CD4-positive, alpha-beta T cell treated with Interleukin-17A for 4 hours (primary cell): ENCODE results near the gene SAFB.
A peak's percentile ranks its signal among the peaks of the same experiment; 100 is the strongest.

Source experiments
- DNase-seq: peaks from one replicate; pipeline ENCODE4 v3.0.0-alpha.2; 2020; ENCODE audit warnings: mixed read lengths

The SAFB gene

DNA sequence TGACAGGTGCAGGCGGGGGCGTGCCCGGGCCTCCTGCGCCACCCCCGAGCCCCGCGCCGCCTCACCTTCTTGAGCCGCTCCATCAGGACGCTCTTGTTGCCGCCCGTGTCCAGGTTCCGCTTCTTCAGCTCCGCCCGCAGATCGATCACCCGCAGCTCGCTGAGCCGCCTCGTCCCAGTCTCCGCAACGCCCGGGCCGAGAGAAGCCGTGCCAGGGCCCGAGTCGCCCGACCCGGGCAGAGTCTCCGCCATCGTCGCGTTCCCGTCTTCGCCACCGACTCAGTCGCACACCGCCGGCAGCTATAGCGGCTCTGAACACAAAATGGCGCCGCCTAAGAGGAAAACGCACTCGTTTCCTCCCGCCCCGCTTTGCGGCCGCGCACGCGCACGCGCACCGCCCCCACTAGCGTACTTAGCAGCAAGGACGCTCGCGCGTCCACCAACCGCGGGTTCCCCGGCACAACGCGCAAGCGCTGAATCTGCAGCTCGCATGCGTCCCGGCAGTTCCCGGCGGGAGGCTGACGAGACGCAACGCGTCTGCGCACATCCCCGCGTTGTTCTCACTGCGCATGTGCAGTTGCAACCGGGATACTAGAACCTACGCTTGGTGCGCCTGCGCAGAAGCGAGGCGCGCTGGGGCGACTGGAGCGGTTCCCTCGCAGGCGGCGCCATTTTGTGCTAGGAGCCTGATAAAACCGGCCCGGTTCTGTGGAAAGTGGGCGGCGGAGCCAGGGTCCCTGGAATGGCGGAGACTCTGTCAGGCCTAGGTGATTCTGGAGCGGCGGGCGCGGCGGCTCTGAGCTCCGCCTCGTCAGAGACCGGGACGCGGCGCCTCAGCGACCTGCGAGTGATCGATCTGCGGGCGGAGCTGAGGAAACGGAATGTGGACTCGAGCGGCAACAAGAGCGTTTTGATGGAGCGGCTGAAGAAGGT lies at the start of gene SAFB, which contains the start of gene SAFB2:
Gene SAFB, plus strand, starts transcription at position 619 of the 932 bp plus-strand sequence. Its CDS starts 123 bp downstream, at position 742.
Gene SAFB2, minus strand, starts transcription at position 312 of the 932 bp plus-strand sequence. Its CDS starts 61 bp downstream, at position 251.
- DNase-seq: peak; percentile 99

- no peak for DNase-seq
These were observed 47.3 kb upstream of the SAFB start for GRCh38 chr19:5575590-5575989.

DNA sequence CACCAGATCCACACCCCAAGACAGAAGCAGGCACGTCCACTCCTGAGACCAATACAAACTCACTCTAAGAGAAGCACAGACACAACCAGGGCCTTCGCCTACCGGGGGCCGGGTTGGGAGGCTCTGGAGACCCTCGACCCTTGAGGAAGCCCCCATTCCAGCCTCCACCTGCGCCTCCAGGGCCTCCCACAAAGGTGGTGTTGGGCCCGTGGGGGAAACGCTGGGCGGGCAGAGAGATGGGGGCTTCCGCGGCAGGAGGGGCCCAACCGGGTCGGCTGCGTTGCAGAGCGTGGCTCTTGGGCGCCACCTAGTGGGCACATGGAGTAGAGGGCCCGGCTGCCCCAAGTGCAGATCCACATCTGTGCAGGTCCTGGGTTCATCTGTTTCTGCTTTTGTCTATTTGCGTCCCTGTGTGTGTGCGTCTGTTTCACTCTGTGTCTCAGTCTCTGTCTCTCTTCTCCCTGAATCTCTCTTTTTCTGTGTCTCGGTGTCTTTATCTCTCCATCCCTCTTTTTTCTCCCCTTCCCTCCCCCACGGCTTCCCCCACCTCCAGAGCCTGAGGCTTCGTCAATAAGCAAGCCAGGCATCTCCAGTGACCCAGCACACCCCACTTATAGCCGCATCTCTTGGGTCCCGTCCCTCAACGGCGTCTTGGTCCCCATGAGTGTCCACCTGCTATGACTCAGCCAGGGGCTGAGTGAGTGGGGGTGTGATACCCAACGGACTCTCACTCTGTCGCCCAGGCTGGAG lies 44.6 kb upstream of the SAFB start:
- peak; percentile 79 for DNase-seq

DNA sequence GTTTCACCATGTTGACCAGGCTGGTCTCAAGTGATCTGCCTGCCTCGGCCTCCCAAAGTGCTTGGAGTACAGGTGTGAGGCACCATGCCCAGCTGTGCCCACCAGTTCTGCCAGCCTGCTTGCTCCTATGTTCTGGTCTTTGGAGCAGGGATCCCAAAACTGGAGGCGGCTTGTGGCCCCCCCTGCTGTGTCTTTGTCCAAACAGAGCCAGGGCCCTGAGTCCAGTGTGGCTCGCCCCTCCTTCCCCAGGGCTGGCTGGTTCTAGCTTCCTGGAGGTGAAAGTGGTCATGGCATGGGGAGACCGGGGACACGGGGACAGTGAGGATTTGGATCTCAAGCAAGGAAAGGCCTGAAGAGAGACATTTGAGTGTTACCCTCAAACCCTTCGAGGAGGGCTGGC lies 43.6 kb upstream of the SAFB start:
- no peak for DNase-seq

DNA sequence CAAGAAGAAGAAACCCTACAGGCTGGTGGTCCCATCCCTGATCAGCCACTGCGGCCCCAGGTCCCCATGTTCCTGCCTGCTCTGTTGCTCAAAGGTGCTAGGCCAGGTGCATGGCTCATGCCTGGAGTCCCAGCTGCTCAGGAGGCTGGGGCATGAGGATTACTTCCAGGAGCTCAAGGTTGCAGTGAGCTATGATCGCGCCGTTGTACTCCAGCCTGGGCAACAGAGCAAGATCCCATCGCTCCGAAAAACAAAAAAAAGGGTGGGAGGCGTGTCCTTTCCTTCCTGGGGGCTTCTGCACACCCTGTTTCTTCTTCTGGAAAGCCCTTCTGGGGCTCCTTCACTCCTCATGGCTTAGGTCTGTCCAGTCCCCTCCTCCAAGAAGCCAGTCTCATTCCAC lies 43.2 kb upstream of the SAFB start:
- DNase-seq: no peak

DNA sequence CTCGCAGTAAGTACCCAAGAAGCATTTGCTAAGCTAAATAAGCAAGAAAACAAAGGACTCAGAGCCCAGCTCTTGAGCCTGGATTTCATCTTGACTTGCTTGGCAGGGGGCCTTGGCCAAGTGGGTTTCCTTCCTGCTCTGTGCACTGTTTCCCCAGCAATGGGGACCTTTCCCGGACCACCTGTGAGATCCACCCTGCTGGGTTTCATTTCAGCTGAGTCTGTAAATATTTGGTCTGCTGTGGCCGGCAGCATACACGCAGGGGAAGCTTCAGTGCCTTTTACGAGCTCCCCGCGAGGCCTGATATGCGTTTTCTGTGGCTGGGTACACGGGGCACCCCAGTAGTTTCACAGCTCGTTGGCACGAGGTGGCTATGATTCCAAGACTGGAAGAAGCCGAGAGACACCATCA lies 42.7 kb upstream of the SAFB start:
- no peak for DNase-seq

DNA sequence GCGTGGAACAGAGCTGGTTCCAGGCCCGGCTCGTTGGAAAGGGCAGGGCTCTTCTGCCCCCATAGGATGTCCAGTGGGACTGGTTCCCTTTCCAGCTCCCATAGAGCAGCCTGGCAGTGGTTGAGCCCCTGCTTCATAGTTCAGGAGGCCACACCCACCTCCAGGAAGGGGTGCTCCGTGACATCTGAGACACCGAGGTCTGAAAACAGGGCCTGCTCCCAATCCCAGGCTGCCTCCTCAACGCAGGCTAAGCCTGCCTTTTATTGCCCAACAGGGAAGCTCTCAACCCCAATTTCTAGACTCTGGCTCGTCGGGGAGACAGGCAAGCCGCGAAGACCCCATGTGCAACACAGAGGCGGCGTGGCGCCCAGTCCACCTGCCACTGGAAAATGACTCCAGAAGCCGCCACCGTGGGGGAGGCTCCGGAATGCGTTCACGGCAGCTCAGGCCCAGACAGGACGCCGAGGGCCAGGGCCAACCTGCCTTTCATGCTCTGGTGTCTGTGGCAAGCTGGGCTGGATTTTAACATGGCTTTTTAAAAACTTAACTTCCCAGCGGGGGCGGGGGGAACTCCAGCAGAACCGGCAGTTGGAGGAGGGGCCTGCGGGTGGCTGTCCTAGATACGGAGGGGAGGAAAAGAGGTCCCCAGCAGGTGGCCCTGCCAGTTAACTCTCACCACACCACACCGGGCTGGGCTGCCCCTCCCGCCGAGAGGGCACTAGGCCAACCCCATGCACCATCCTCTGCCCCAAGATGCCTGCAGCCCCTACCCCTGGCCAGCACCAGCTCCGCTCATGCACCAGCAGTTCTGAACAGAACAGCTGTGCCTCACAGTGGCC lies 37.2 kb upstream of the SAFB start:
- peak; percentile 43 for DNase-seq

DNA sequence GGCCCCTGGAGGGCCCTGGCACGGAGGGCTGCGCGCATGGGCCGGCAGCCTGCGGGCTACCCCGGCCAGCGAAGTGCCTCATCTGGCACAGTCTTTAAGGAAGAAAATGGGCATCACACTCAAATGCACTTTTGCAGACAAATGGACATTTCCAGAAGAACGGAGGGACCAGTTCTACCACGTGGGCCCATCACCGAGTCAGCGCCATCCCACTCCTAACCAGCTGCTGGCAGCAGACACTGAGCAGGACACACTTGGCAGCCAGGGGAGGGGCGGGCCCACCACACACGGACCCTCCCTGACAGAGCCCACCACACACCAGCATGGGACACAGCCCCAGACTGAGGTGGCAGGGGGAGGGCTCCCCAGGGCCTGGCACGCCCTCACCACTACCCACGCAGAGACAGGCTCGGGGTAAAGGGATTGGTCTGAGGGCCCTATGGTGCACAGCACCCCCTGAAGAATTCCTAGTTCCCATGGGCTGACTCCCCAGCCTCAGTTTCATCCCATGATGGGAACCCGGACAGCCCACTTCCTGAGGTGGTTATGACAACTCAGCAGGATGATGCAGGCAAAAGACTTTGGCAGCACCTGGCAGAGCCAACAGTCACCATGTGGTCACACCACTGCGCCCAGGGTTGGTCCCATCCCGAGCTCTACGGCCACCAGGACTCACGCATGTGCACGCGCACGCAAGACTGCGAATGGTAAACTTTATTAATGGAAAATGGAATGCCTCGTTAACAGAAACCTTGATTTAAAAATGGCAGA lies 36.4 kb upstream of the SAFB start:
- no peak for DNase-seq

- DNase-seq: no peak
These were observed 35.8 kb upstream of the SAFB start for GRCh38 chr19:5587071-5587455.

DNA sequence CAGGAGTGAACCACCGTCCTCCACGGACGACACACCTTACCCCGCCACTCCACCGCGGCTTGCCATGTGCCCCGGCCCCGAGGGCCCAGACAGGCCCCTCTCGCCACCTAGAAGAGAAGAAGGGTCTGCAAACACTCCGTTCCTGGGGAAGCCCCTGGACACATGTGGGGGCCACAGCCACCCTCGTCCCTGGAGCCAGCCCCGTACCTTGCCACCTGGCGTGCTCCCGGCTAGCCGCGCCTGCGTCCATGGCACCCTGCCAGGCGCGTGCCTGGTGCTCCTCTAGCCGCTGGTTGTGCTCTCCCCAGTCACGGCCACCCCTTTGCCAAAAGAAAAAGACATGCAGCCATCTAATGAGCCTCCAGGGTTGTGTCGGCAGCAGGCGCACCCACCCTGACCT lies 35.2 kb upstream of the SAFB start:
- no peak for DNase-seq

- no peak for DNase-seq
These were observed 34.4 kb upstream of the SAFB start for GRCh38 chr19:5588441-5588840.

DNA sequence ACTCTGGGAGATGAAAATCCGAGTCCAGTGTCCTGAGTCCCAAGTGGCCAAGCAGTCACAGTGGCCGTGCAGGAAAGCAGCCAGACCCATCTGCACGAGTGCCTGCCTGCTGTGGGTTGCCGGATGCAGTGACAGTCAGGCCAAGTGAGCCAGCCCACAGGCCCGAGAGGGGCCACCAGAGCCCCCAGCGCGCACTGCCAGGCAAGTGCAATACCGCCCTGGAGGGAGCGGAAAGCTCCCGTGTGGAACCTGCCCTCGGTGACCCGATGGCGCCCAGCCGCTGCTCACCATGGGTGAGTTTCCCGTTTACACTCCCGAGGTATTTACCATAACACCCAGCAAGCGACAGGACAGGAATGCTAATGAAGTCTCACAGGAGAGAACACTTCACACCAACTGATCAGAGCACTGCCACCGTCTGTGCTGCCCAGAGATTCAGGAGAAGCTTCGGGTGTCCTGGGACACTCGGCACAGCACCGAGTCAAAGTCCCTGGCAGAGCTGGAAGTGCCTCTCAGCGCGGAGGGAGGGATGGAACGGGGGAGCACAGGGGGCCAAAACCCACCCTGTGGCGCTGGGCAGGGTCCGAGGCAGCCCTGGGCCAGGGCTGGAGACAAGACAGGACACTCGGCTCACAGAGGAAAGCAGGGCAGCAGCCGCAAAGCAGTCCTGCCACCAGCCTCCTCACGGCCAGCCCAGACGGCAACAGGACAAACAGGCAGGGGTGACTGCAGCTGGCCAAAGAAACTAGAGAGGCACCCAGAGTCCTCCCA lies 33.8 kb upstream of the SAFB start:
- no peak for DNase-seq

GRCh38 chr19:5590151-5590864 lies 32.6 kb upstream of the SAFB start:
- no peak for DNase-seq

GRCh38 chr19:5590865-5591154 lies 32.1 kb upstream of the SAFB start:
- no peak for DNase-seq

DNA sequence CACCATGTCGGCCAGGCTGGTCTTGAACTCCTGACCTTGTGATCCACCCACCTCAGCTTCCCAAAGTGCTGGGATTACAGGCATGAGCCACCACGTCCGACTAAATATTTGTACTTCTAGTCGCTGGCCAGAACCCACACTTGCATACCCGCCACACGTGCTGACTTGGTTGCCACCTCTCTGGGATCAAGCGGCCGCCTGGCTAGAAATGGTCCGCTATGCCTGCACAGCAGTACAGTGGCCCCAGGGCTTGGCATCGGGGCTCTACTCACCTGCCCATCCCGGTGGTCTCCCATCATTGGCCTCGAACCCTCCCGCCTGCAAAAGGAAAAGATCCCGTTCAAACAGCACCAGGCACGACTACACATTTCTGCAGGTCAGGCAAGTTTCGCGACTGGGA lies 31.4 kb upstream of the SAFB start:
- DNase-seq: no peak

DNA sequence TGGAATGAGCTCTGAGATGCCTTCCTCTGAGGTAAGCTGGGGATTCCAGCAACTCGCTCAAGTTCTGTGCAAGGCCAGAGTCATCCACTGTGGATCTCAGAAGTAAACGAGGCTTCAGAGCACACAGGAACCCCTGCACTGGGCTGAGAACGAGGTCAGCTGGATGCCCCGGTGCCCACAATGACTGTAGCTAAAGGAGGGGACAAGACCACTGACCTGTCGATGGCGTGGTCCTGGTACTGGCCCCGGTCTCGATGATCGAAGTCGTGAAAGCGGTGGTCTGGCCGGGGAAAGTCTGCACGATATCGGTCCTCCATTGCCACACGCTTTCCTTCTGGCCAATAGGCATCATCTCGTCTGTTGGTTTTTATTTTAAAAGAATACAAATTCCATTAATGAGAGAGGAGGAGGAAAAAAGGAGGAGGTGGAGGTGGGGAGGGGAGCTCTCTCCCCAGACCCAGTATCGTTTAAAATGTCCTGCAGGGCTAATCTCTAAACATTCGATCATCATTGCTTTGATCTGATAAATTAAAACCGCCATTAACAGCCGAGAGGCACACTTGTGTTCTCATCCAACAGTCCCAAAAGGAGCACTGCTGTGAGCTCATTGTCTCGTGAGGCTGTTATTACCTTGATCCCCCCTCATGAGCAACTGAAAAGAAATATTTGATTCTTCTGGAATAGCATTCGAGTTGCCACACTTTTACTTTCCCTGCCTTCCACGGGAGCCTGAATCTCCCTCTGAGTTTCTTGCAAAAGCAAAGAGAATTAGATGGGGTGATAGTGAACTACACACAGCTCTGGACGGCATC lies 30.1 kb upstream of the SAFB start:
- DNase-seq: no peak

- DNase-seq: no peak
These were observed 29.3 kb upstream of the SAFB start for GRCh38 chr19:5593343-5594255.

GRCh38 chr19:5594521-5594950 lies 28.3 kb upstream of the SAFB start:
- no peak for DNase-seq

GRCh38 chr19:5595129-5595528 lies 27.8 kb upstream of the SAFB start:
- no peak for DNase-seq
